Natural killer cell (primary cell): ENCODE measurements around the gene CCDC88A. TPM values are rescaled to one million over a fixed set of nuclear protein-coding genes. Genes with fewer than 3 reads are reported as not detected.
A peak's percentile ranks its signal among the peaks of the same experiment; 100 is the strongest.
"Not testable (repeated sequence)": the region's sequence is repeated elsewhere in the genome, so short reads cannot be mapped to it uniquely, and the experiment has no call there.

Experiments
- ATAC-seq, 3 donors: fragments of 150-1000 bp in 2 of 3; fragments of 200-7000 bp in 1 of 3; cut with Tn5 transposase; 1 replicate in 1 of 3; 2 replicates in 2 of 3; pipeline ENCODE4 v1.10.0; 2021; ENCODE audit warnings: mild to moderate bottlenecking in 2 of 3, moderate library complexity in 2 of 3
- DNase-seq, 2 donors: peaks; one replicate each; pipeline versions ENCODE4 v3.0.0 to v3.0.0-alpha.2; 2013 to 2021; ENCODE audit warnings: mixed read lengths in 1 of 2
- H3K27ac ChIP-seq: one replicate; pipeline ENCODE4 v1.5.1; 2013; ENCODE audit warnings: mild to moderate bottlenecking, low read length
- H3K27me3 ChIP-seq: one replicate; pipeline ENCODE4 v1.6.1; 2013; ENCODE audit warnings: low read length; ENCODE audit not compliant: control insufficient read depth, insufficient read depth
- H3K36me3 ChIP-seq: one replicate; pipeline ENCODE4 v1.6.1; 2013; ENCODE audit warnings: low read length; ENCODE audit not compliant: control insufficient read depth, insufficient read depth
- H3K4me1 ChIP-seq: one replicate; pipeline ENCODE4 v1.6.1; 2013; ENCODE audit warnings: low read length; ENCODE audit not compliant: control insufficient read depth, insufficient read depth
- H3K4me3 ChIP-seq: one replicate; pipeline ENCODE4 v1.5.1; 2013; ENCODE audit warnings: low read length
- H3K9me3 ChIP-seq: one replicate; pipeline ENCODE4 v1.6.1; 2013; ENCODE audit warnings: low read length; ENCODE audit not compliant: control insufficient read depth, insufficient read depth
- H3K27ac Mint-ChIP-seq, 2 donors: one replicate each; pipeline ENCODE4 v1.8.0; 2022; ENCODE audit warnings: mild to moderate bottlenecking in 2 of 2, mixed read lengths in 2 of 2, moderate library complexity in 1 of 2
- H3K27me3 Mint-ChIP-seq, 2 donors: one replicate each; pipeline ENCODE4 v1.8.0; 2022; ENCODE audit warnings: low read depth in 2 of 2, mixed read lengths in 2 of 2
- H3K36me3 Mint-ChIP-seq: one replicate; pipeline ENCODE4 v1.8.0; 2022; ENCODE audit warnings: mixed read lengths
- H3K4me1 Mint-ChIP-seq, 2 donors: one replicate each; pipeline ENCODE4 v1.8.0; 2022; ENCODE audit warnings: mixed read lengths in 2 of 2
- H3K4me3 Mint-ChIP-seq: one replicate; pipeline ENCODE4 v1.8.0; 2022; ENCODE audit warnings: mild to moderate bottlenecking, moderate library complexity, mixed read lengths
- H3K9me3 Mint-ChIP-seq, 2 donors: one replicate each; pipeline ENCODE4 v1.8.0; 2022; ENCODE audit warnings: mixed read lengths in 2 of 2
- CTCF ChIP-seq: fragments of 200-600 bp; IDR thresholded peaks from one replicate; pipeline ENCODE4 v1.8.0; 2022; ENCODE audit warnings: antibody characterized with exemption
- WGBS: methylation state at CpG from one replicate; pipeline ENCODE4 v1.1.7; 2013; ENCODE audit warnings: missing lambda C conversion rate; ENCODE audit not compliant: insufficient coverage; 5-methylcytosine and 5-hydroxymethylcytosine counted together
- intact Hi-C: fragments of 100-400 bp; cut with micrococcal nuclease; formaldehyde crosslinking; loops from one replicate; pipeline ENCODE4 v1.14.2; 2022
- total RNA-seq, 4 donors: library from RNA; stranded (reverse); fragments of 120-200 nt in 1 of 4; gene quantifications; one replicate each; pipeline versions ENCODE4 v1.2.3 to v1.2.4, GENCODE V29; 2013 to 2022

The CCDC88A gene
- total RNA-seq, 3 donors from 2014 or later (not counting 1 experiment from before 2014, with no cell fraction given) = 20.4 to 39.0 (median 26.4) TPM

DNA sequence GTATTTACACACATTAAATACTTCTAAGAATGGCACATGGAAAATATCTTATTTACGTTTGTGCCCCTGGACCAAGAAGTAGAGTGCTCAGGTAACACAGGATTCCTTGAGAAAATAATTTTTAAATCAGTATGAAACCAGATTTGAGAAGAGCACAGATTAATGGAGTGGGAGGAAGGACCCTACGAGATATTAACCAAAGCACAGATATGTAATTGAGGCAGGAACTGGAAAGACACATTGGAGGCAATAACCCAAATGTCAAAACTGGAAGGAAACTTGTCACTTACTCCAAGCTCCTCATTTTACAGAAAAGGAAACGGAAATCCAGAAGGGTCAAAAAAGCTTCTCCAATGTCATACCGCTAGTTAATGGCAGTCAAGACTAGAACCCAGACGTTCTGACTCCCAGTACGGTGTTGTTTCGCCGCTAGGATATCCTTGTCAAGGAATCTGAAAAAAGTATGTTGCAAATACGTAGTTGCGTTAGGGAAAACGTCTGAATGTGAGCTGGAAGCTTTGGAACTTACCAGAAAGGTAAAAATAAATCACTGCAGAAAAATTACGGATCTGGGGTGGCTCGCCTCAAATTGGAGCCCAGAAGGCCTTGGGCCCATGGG is 151.3 kb downstream of the CCDC88A start:
- Histone ChIP-seq H3K27ac (peak overlapping the region; percentile 83), H3K27me3 (no peaks in the 10 kb centered on the region), H3K36me3 (peaks cover 8% of the 10 kb centered on the region), H3K4me1 (peaks cover 11% of the 10 kb centered on the region), H3K9me3 (no peaks in the 10 kb centered on the region), H3K4me3 (peak overlapping the region; percentile 60)
- 27% methylated on average over 13 of the region's 13 CpGs for WGBS
- Mint-ChIP-seq H3K27me3 (peaks cover 0 to 2% of the 10 kb centered on the region in 2 donors), H3K36me3 (no peaks in the 10 kb centered on the region), H3K9me3 (no peaks in the 10 kb centered on the region), H3K4me3 (peak overlapping the region; percentile 100), H3K4me1 (peaks cover 17 to 19% of the 10 kb centered on the region in 2 donors), H3K27ac (peak overlapping the region; percentile 86 to 97)
- no peak for TF ChIP-seq CTCF
- DNase-seq (no peak), ATAC-seq (no peak)
- intact Hi-C loops = no loop called here

- H3K27me3 Mint-ChIP-seq, H3K27ac ChIP-seq: not testable (repeated sequence)
These were observed 160.1 kb downstream of the CCDC88A start for GRCh38 chr2:55259586-55259985.

DNA sequence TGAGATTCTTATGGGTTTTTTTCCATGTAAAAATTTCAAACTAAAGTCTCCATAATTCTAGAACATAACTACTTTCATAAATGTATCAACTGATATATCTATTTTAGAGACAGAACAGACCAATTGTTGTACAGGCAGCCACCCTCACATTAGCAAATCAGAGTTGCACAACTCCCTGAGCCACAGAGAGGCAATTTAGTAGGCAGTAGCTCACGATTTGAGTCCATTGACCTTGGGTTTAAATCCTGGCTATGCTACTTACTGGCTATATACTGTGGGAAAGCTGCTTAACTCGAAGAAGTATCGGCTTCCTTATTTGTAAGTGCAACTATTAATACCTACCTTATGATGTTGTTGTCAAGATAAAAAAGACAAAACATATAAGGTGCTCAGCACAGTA is 166.8 kb downstream of the CCDC88A start:
- Mint-ChIP-seq H3K27ac (no peak overlapping the region), H3K4me1 (no peaks in the 10 kb centered on the region), H3K9me3 (no peaks in the 10 kb centered on the region), H3K4me3 (no peak overlapping the region), H3K36me3 (no peaks in the 10 kb centered on the region), H3K27me3 (no peaks in the 10 kb centered on the region)
- Histone ChIP-seq H3K27ac (no peak overlapping the region), H3K36me3 (peaks cover 47% of the 10 kb centered on the region), H3K27me3 (no peaks in the 10 kb centered on the region), H3K9me3 (no peaks in the 10 kb centered on the region), H3K4me1 (no peaks in the 10 kb centered on the region), H3K4me3 (no peak overlapping the region)
- TF ChIP-seq CTCF = no peak
- DNase-seq (no peak), ATAC-seq (no peak)
- 79% methylated on average over 1 of the region's 3 CpGs for WGBS
- intact Hi-C loops = no loop called here

More at GRCh38 chr2:55259586-55259985, 160.1 kb downstream of the CCDC88A start:
- H3K4me1 Mint-ChIP-seq, H3K4me1 ChIP-seq, H3K9me3 Mint-ChIP-seq, H3K4me3 ChIP-seq, H3K9me3 ChIP-seq, H3K27ac Mint-ChIP-seq, H3K4me3 Mint-ChIP-seq, H3K36me3 Mint-ChIP-seq, intact Hi-C loops, H3K27me3 ChIP-seq, ATAC-seq, DNase-seq: not testable (repeated sequence)
- peaks cover 53% of the 10 kb centered on the region for H3K36me3 ChIP-seq
- 95% methylated on average over 3 of the region's 3 CpGs for WGBS

DNA sequence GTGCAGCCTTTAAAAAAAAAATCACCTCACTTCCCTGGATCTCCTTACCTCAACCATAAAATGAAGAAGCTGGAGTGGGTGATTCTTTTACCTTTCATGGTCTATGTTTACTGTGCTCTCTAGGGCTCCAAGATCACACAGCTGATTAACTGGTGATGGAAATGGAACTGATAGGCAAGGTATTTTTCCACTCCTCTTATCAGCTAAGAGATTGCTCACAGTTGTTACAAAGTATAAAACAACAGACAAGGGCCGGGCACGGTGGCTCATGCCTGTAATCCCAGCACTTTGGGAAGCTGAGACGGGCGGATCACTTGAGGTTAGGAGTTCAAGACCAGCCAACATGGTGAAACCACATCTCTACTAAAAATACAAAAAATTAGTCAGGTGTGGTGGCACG is 172.6 kb downstream of the CCDC88A start:
- Mint-ChIP-seq H3K27me3 (no peaks in the 10 kb centered on the region), H3K4me1 (no peaks in the 10 kb centered on the region), H3K9me3 (no peaks in the 10 kb centered on the region), H3K27ac (no peak overlapping the region), H3K36me3 (peaks cover 6% of the 10 kb centered on the region), H3K4me3 (no peak overlapping the region)
- Histone ChIP-seq H3K27me3 (no peaks in the 10 kb centered on the region), H3K27ac (no peak overlapping the region), H3K36me3 (peaks cover 52% of the 10 kb centered on the region), H3K4me1 (no peaks in the 10 kb centered on the region), H3K4me3 (no peak overlapping the region), H3K9me3 (no peaks in the 10 kb centered on the region)
- intact Hi-C loops = no loop called here
- DNase-seq = no peak
- ATAC-seq = no peak
- WGBS = 97% methylated on average over 5 of the region's 5 CpGs
- no peak for TF ChIP-seq CTCF
